LNCAP (cell line): Measurements from ENCODE around the gene HDAC3.

Source experiments
- CTCF ChIP-seq: fragments of 450-650 bp; IDR thresholded peaks from 2 replicates; pipeline ENCODE4 v1.5.1; 2017; ENCODE audit warnings: mild to moderate bottlenecking

Gene HDAC3

GRCh38 chr5:141630570-141631140, 6.0 kb downstream of the HDAC3 start:
- no peak for TF ChIP-seq CTCF

- TF ChIP-seq CTCF = no peak
Measured at GRCh38 chr5:141628175-141628788, 8.4 kb downstream of the HDAC3 start.

- TF ChIP-seq CTCF = no peak
Measured at GRCh38 chr5:141623611-141624010, 13.0 kb downstream of the HDAC3 start.

- no peak for TF ChIP-seq CTCF
Measured at GRCh38 chr5:141623186-141623585, 13.5 kb downstream of the HDAC3 start.

- TF ChIP-seq CTCF = peak; percentile 97
Measured at GRCh38 chr5:141618804-141619554, 17.7 kb downstream of the HDAC3 start, which contains the start of gene DIAPH1. Gene DIAPH1, minus strand, starts transcription at chr5:141619000. Its CDS starts 86 bp downstream, at chr5:141618914.

- TF ChIP-seq CTCF = no peak
Measured at GRCh38 chr5:141618030-141618803, 18.4 kb downstream of the HDAC3 start.

GRCh38 chr5:141617682-141618029, 19.0 kb downstream of the HDAC3 start:
- TF ChIP-seq CTCF = no peak
